WERI-Rb-1 (cell line): Measurements from ENCODE around the gene ST3GAL4.
A peak's percentile ranks its signal among the peaks of the same experiment; 100 is the strongest.

Source experiments
- DNase-seq: peaks from one replicate; pipeline ENCODE4 v3.0.0-alpha.2; 2020
- H3K27ac ChIP-seq: fragments of 250-450 bp; sonication (Bioruptor Pico); 2 replicates; pipeline ENCODE4 v1.5.1; 2020; ENCODE audit warnings: mild to moderate bottlenecking, moderate library complexity
- H3K27me3 ChIP-seq: fragments of 250-450 bp; sonication (Bioruptor Pico); 2 replicates; pipeline ENCODE4 v1.5.1; 2021; ENCODE audit warnings: mild to moderate bottlenecking, low read depth, moderate library complexity; ENCODE audit not compliant: insufficient read depth, severe bottlenecking
- H3K36me3 ChIP-seq: fragments of 250-450 bp; sonication (Bioruptor Pico); 2 replicates; pipeline ENCODE4 v1.5.1; 2020; ENCODE audit warnings: mild to moderate bottlenecking, moderate library complexity
- H3K4me3 ChIP-seq: 2 replicates; pipeline ENCODE4 v1.5.1; 2011; ENCODE audit warnings: low read depth, mild to moderate bottlenecking, control low read depth, low read length
- H3K9me3 ChIP-seq: fragments of 250-450 bp; sonication (Bioruptor Pico); 2 replicates; pipeline ENCODE4 v1.5.1; 2021; ENCODE audit warnings: mild to moderate bottlenecking, moderate library complexity; ENCODE audit not compliant: severe bottlenecking
- CTCF ChIP-seq: IDR thresholded peaks from 2 replicates; pipeline ENCODE4 v1.5.1; 2011; ENCODE audit warnings: low read depth, mild to moderate bottlenecking, control low read depth, inconsistent platforms, low read length

Gene ST3GAL4

GRCh38 chr11:126420698-126421256, 65.3 kb downstream of the ST3GAL4 start:
- no peak for DNase-seq
- H3K4me3 ChIP-seq, result no peak overlapping the region
- no peaks in the 10 kb centered on the region for H3K27me3 ChIP-seq
- no peaks in the 10 kb centered on the region for H3K9me3 ChIP-seq
- H3K36me3 ChIP-seq, result peaks cover 7% of the 10 kb centered on the region
- no peak for TF ChIP-seq CTCF
- H3K27ac ChIP-seq, result no peak overlapping the region

GRCh38 chr11:126421271-126421671, 65.8 kb downstream of the ST3GAL4 start:
- peak; percentile 93 for DNase-seq
- peak overlapping the region; percentile 28; the same call in 1 of the 2 replicates for H3K27ac ChIP-seq
- TF ChIP-seq CTCF, result no peak

GRCh38 chr11:126422446-126422845, 67.0 kb downstream of the ST3GAL4 start:
- H3K9me3 ChIP-seq, result no peaks in the 10 kb centered on the region
- H3K36me3 ChIP-seq, result 0 out of 2 replicates have a peak, but pooled peaks cover 5% of the 10 kb centered on the region
- H3K27me3 ChIP-seq, result no peaks in the 10 kb centered on the region
- H3K27ac ChIP-seq, result no peak overlapping the region
- no peak for DNase-seq
- no peak overlapping the region for H3K4me3 ChIP-seq
- TF ChIP-seq CTCF, result no peak

More at GRCh38 chr11:126421271-126421671, 65.8 kb downstream of the ST3GAL4 start:
- H3K4me3 ChIP-seq, result no peak overlapping the region
- H3K27me3 ChIP-seq, result no peaks in the 10 kb centered on the region
- no peaks in the 10 kb centered on the region for H3K9me3 ChIP-seq
- peaks cover 7% of the 10 kb centered on the region; the same call in 1 of the 2 replicates for H3K36me3 ChIP-seq

- H3K4me3 ChIP-seq, result no peak overlapping the region
These were observed 67.7 kb downstream of the ST3GAL4 start for GRCh38 chr11:126423154-126423553.

GRCh38 chr11:126423743-126424142, 68.3 kb downstream of the ST3GAL4 start:
- Histone ChIP-seq H3K27ac (no peak overlapping the region), H3K9me3 (no peaks in the 10 kb centered on the region), H3K36me3 (0 out of 2 replicates have a peak, but pooled peaks cover 5% of the 10 kb centered on the region), H3K27me3 (no peaks in the 10 kb centered on the region), H3K4me3 (no peak overlapping the region)
- no peak for DNase-seq
- TF ChIP-seq CTCF, result no peak

More at GRCh38 chr11:126423154-126423553, 67.7 kb downstream of the ST3GAL4 start:
- H3K36me3 ChIP-seq, result 0 out of 2 replicates have a peak, but pooled peaks cover 5% of the 10 kb centered on the region
- no peaks in the 10 kb centered on the region for H3K9me3 ChIP-seq
- H3K27ac ChIP-seq, result no peak overlapping the region
- no peaks in the 10 kb centered on the region for H3K27me3 ChIP-seq
- no peak for DNase-seq
- no peak for TF ChIP-seq CTCF

GRCh38 chr11:126424471-126425039, 69.1 kb downstream of the ST3GAL4 start:
- no peak for DNase-seq
- Histone ChIP-seq H3K27ac (no peak overlapping the region), H3K9me3 (no peaks in the 10 kb centered on the region), H3K4me3 (no peak overlapping the region), H3K36me3 (0 out of 2 replicates have a peak, but pooled peaks cover 5% of the 10 kb centered on the region), H3K27me3 (no peaks in the 10 kb centered on the region)
- TF ChIP-seq CTCF, result no peak
